ENCODE measurements around the gene TDRD5.
A peak's percentile ranks its signal among the peaks of the same experiment; 100 is the strongest.

Gene TDRD5

GRCh38 chr1:179586107-179586823, 5.4 kb upstream of the TDRD5 start:
- DNase-seq (ENCODE audit: low read depth) = peak; percentile 21
- peak overlapping the region; percentile 7 for H3K4me3 ChIP-seq (ENCODE audit: control insufficient read depth, low read depth, low read length)

DNA sequence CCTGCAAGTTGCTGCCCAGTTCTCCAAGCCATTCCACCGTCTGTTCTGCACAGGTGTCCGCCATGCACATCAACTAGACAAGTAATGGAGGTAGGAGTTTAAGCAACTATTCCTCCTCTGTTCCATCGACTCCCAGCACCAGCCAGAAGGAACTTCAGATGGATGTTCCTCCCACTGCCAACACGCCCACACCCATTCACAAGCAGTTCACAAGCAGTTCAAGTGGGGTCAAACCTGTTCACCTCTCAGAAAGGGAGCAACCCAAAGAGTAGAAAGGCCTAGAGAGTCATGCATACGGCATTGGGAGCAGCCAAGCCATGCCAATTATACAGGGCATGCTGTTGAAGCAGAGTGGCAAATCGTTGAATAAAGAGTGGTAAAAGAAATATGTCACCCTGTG, 4.3 kb upstream of the TDRD5 start:
- TF ChIP-seq, protein P1, sequence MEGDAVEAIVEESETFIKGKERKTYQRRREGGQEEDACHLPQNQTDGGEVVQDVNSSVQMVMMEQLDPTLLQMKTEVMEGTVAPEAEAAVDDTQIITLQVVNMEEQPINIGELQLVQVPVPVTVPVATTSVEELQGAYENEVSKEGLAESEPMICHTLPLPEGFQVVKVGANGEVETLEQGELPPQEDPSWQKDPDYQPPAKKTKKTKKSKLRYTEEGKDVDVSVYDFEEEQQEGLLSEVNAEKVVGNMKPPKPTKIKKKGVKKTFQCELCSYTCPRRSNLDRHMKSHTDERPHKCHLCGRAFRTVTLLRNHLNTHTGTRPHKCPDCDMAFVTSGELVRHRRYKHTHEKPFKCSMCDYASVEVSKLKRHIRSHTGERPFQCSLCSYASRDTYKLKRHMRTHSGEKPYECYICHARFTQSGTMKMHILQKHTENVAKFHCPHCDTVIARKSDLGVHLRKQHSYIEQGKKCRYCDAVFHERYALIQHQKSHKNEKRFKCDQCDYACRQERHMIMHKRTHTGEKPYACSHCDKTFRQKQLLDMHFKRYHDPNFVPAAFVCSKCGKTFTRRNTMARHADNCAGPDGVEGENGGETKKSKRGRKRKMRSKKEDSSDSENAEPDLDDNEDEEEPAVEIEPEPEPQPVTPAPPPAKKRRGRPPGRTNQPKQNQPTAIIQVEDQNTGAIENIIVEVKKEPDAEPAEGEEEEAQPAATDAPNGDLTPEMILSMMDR (conservative IDR thresholded peaks at IDR 0.05; ENCODE audit: control insufficient read depth, insufficient read depth, low read depth, low read length) = no peak
- no peak overlapping the region for H3K4me3 ChIP-seq (ENCODE audit: control insufficient read depth, low read depth, low read length)
- no peak for DNase-seq (ENCODE audit: low read depth)

More at GRCh38 chr1:179586107-179586823, 5.4 kb upstream of the TDRD5 start:
- TF ChIP-seq, protein P1 (conservative IDR thresholded peaks at IDR 0.05; ENCODE audit: control insufficient read depth, insufficient read depth, low read depth, low read length) = no peak

- no peak for DNase-seq (ENCODE audit: low read depth)
- no peak overlapping the region for H3K4me3 ChIP-seq (ENCODE audit: control insufficient read depth, low read depth, low read length)
- TF ChIP-seq, protein P1 (conservative IDR thresholded peaks at IDR 0.05; ENCODE audit: control insufficient read depth, insufficient read depth, low read depth, low read length) = no peak
Measured at GRCh38 chr1:179588425-179589024, 3.1 kb upstream of the TDRD5 start.

- TF ChIP-seq, protein P1 (conservative IDR thresholded peaks at IDR 0.05; ENCODE audit: control insufficient read depth, insufficient read depth, low read depth, low read length) = no peak
- DNase-seq (ENCODE audit: low read depth) = peak; percentile 11
- no peak overlapping the region for H3K4me3 ChIP-seq (ENCODE audit: control insufficient read depth, low read depth, low read length)
Measured at GRCh38 chr1:179589509-179589908, 2.1 kb upstream of the TDRD5 start.

DNA sequence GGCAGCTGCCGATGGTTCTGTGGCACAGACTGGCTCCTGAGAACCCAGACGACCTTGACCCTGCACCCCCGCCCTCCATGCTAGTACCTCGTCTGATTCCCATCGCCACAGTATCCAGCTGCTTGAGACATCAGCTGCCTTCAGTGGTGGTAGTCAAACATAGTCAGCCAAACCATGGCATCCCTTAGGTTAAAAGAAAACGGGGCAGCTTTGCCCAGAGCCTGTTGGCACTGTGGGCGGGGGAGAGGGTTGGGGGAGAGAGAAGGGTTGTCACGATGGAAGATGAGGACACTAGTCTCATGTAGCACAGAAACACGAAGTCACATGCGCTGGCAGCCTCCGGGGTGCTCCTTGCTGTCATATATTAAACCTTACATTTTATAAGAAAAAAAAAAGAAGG, 961 bp upstream of the TDRD5 start:
- TF ChIP-seq, protein P1 (conservative IDR thresholded peaks at IDR 0.05; ENCODE audit: control insufficient read depth, insufficient read depth, low read depth, low read length) = no peak
- no peak for DNase-seq (ENCODE audit: low read depth)

DNA sequence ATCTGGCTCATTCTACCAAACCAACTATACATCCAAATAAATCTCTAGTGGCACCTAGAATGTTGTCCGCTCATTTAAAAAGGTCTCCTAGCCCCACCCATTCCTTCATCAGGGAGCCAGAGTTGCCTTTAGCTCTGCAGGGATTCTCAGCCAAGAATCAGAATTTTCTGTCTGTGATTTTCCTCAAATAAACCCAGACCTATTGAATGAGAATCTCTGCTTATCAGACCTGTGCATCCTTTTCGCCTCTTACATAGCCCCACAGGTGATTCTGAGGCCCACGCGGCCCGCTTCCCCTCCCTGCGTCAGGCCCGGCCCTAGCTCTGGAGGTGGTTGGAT, 410 bp upstream of the TDRD5 start:
- DNase-seq (ENCODE audit: low read depth) = no peak
- TF ChIP-seq, protein P1 (conservative IDR thresholded peaks at IDR 0.05; ENCODE audit: control insufficient read depth, insufficient read depth, low read depth, low read length) = no peak
- no peak overlapping the region for H3K4me3 ChIP-seq (ENCODE audit: control insufficient read depth, low read depth, low read length)

More for the DNA sequence above, 961 bp upstream of the TDRD5 start:
- no peak overlapping the region for H3K4me3 ChIP-seq (ENCODE audit: control insufficient read depth, low read depth, low read length)

Measured in fibroblast of mammary gland (primary cell).